B cell (primary cell): ENCODE data around the gene CHST15.

Experiments
- EZH2 ChIP-seq: IDR thresholded peaks from 2 replicates; pipeline ENCODE4 v1.6.1; 2012; ENCODE audit warnings: borderline replicate concordance, low read depth, mild to moderate bottlenecking, moderate library complexity, low read length; ENCODE audit not compliant: insufficient read depth, poor library complexity, severe bottlenecking
- TF ChIP-seq, protein P1 (sequence below): fragments of 200-600 bp; IDR thresholded peaks from one replicate; pipeline ENCODE4 v1.8.0; 2022; ENCODE audit warnings: antibody characterized with exemption, mild to moderate bottlenecking

DNA sequence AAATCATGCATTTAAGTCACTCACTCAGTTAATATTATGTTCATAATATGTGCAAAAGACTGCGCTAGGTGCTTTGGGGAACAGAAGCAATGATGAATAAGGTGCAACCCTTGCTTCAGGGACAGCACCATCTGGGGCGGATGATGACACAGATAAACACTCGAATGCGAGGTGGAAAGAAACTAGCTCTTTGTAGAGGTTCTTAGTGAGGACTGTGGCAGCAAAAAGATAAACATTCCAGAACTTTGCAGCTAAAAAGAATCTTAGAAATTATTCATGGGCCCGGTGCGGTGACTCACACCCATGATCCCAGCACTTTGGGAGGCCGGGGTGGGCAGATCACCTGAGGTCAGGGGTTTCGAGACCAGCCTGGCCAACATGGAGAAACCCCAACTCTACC, 29.8 kb upstream of the CHST15 start:
- TF ChIP-seq EZH2, result no peak
- TF ChIP-seq, protein P1, sequence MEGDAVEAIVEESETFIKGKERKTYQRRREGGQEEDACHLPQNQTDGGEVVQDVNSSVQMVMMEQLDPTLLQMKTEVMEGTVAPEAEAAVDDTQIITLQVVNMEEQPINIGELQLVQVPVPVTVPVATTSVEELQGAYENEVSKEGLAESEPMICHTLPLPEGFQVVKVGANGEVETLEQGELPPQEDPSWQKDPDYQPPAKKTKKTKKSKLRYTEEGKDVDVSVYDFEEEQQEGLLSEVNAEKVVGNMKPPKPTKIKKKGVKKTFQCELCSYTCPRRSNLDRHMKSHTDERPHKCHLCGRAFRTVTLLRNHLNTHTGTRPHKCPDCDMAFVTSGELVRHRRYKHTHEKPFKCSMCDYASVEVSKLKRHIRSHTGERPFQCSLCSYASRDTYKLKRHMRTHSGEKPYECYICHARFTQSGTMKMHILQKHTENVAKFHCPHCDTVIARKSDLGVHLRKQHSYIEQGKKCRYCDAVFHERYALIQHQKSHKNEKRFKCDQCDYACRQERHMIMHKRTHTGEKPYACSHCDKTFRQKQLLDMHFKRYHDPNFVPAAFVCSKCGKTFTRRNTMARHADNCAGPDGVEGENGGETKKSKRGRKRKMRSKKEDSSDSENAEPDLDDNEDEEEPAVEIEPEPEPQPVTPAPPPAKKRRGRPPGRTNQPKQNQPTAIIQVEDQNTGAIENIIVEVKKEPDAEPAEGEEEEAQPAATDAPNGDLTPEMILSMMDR, result no peak
